ENCODE results near the gene ING5. TPM values are rescaled to one million over a fixed set of nuclear protein-coding genes. Genes with fewer than 3 reads are reported as not detected.
"Not testable (repeated sequence)": the region's sequence is repeated elsewhere in the genome, so short reads cannot be mapped to it uniquely, and the experiment has no call there.

The ING5 gene
- total and polyA plus RNA-seq, 2 donors, result 29.8 to 47.3 TPM

GRCh38 chr2:241755777-241756176 lies 53.9 kb downstream of the ING5 start:
- H3K4me1 ChIP-seq (ENCODE audit: control insufficient read depth in 2 of 2, insufficient read depth in 2 of 2, low read length in 2 of 2), result no peaks in the 10 kb centered on the region
- WGBS, result 97% methylated on average over 27 of the region's 27 CpGs
- H3K27ac ChIP-seq (ENCODE audit: low read depth in 1 of 2, low read length in 1 of 2), result no peak overlapping the region
- peaks cover 47 to 49% of the 10 kb centered on the region in 2 donors for H3K36me3 ChIP-seq (ENCODE audit: control insufficient read depth in 2 of 2, insufficient read depth in 2 of 2, low read length in 1 of 2)
- H3K4me3 ChIP-seq (ENCODE audit: low read length in 2 of 2), result no peak overlapping the region
- DNase-seq (ENCODE audit: low read depth in 6 of 9, low spot score in 9 of 9), result no peak
- H3K27me3 ChIP-seq (ENCODE audit: control insufficient read depth in 2 of 2, insufficient read depth in 1 of 2, low read length in 1 of 2), result no peaks in the 10 kb centered on the region
- peaks cover 4 to 6% of the 10 kb centered on the region in 2 donors for H3K9me3 ChIP-seq (ENCODE audit: control insufficient read depth in 2 of 2, insufficient read depth in 1 of 2, low read length in 1 of 2)

- Histone ChIP-seq H3K36me3 (ENCODE audit: control insufficient read depth in 2 of 2, insufficient read depth in 2 of 2, low read length in 1 of 2) (peaks cover 39% of the 10 kb centered on the region in 2 donors), H3K27me3 (ENCODE audit: control insufficient read depth in 2 of 2, insufficient read depth in 1 of 2, low read length in 1 of 2) (no peaks in the 10 kb centered on the region), H3K4me3 (ENCODE audit: low read length in 2 of 2) (no peak overlapping the region), H3K27ac (ENCODE audit: low read depth in 1 of 2, low read length in 1 of 2) (no peak overlapping the region), H3K4me1 (ENCODE audit: control insufficient read depth in 2 of 2, insufficient read depth in 2 of 2, low read length in 2 of 2) (no peaks in the 10 kb centered on the region), H3K9me3 (ENCODE audit: control insufficient read depth in 2 of 2, insufficient read depth in 1 of 2, low read length in 1 of 2) (peaks cover 4 to 7% of the 10 kb centered on the region in 2 donors)
- no peak for DNase-seq (ENCODE audit: low read depth in 6 of 9, low spot score in 9 of 9)
- 95% methylated on average over 20 of the region's 20 CpGs for WGBS
Measured at GRCh38 chr2:241759067-241759807, 57.4 kb downstream of the ING5 start.

GRCh38 chr2:241759893-241760292 lies 58.1 kb downstream of the ING5 start:
- H3K9me3 ChIP-seq (ENCODE audit: control insufficient read depth in 2 of 2, insufficient read depth in 1 of 2, low read length in 1 of 2); H3K27me3 ChIP-seq (ENCODE audit: control insufficient read depth in 2 of 2, insufficient read depth in 1 of 2, low read length in 1 of 2); DNase-seq (ENCODE audit: low read depth in 6 of 9, low spot score in 9 of 9); H3K4me1 ChIP-seq (ENCODE audit: control insufficient read depth in 2 of 2, insufficient read depth in 2 of 2, low read length in 2 of 2); H3K4me3 ChIP-seq (ENCODE audit: low read length in 2 of 2); H3K27ac ChIP-seq (ENCODE audit: low read depth in 1 of 2, low read length in 1 of 2): not testable (repeated sequence)
- H3K36me3 ChIP-seq (ENCODE audit: control insufficient read depth in 2 of 2, insufficient read depth in 2 of 2, low read length in 1 of 2), result peaks cover 34 to 36% of the 10 kb centered on the region in 2 donors
- 99% methylated on average over 11 of the region's 16 CpGs for WGBS

- peaks cover 30 to 33% of the 10 kb centered on the region in 2 donors for H3K36me3 ChIP-seq (ENCODE audit: control insufficient read depth in 2 of 2, insufficient read depth in 2 of 2, low read length in 1 of 2)
- H3K4me3 ChIP-seq (ENCODE audit: low read length in 2 of 2), result no peak overlapping the region
- peaks cover 4 to 7% of the 10 kb centered on the region in 2 donors for H3K9me3 ChIP-seq (ENCODE audit: control insufficient read depth in 2 of 2, insufficient read depth in 1 of 2, low read length in 1 of 2)
- H3K27ac ChIP-seq (ENCODE audit: low read depth in 1 of 2, low read length in 1 of 2), result no peak overlapping the region
- WGBS, result 97% methylated on average over 17 of the region's 17 CpGs
- no peaks in the 10 kb centered on the region for H3K27me3 ChIP-seq (ENCODE audit: control insufficient read depth in 2 of 2, insufficient read depth in 1 of 2, low read length in 1 of 2)
- no peaks in the 10 kb centered on the region for H3K4me1 ChIP-seq (ENCODE audit: control insufficient read depth in 2 of 2, insufficient read depth in 2 of 2, low read length in 2 of 2)
- DNase-seq (ENCODE audit: low read depth in 6 of 9, low spot score in 9 of 9), result no peak
Measured at GRCh38 chr2:241760301-241760771, 58.5 kb downstream of the ING5 start.

GRCh38 chr2:241762321-241762932 lies 60.6 kb downstream of the ING5 start:
- no peak for DNase-seq (ENCODE audit: low read depth in 6 of 9, low spot score in 9 of 9)
- Histone ChIP-seq H3K36me3 (ENCODE audit: control insufficient read depth in 2 of 2, insufficient read depth in 2 of 2, low read length in 1 of 2) (peaks cover 12 to 15% of the 10 kb centered on the region in 2 donors), H3K4me3 (ENCODE audit: low read length in 2 of 2) (no peak overlapping the region), H3K27me3 (ENCODE audit: control insufficient read depth in 2 of 2, insufficient read depth in 1 of 2, low read length in 1 of 2) (no peaks in the 10 kb centered on the region), H3K27ac (ENCODE audit: low read depth in 1 of 2, low read length in 1 of 2) (no peak overlapping the region), H3K4me1 (ENCODE audit: control insufficient read depth in 2 of 2, insufficient read depth in 2 of 2, low read length in 2 of 2) (no peaks in the 10 kb centered on the region), H3K9me3 (ENCODE audit: control insufficient read depth in 2 of 2, insufficient read depth in 1 of 2, low read length in 1 of 2) (peaks cover 4 to 7% of the 10 kb centered on the region in 2 donors)
- 90% methylated on average over 18 of the region's 18 CpGs for WGBS

GRCh38 chr2:241762933-241763369 lies 61.1 kb downstream of the ING5 start:
- no peak for DNase-seq (ENCODE audit: low read depth in 6 of 9, low spot score in 9 of 9)
- H3K4me3 ChIP-seq (ENCODE audit: low read length in 2 of 2), result no peak overlapping the region

GRCh38 chr2:241763551-241764274 lies 61.9 kb downstream of the ING5 start:
- H3K9me3 ChIP-seq (ENCODE audit: control insufficient read depth in 2 of 2, insufficient read depth in 1 of 2, low read length in 1 of 2), result peaks cover 4 to 7% of the 10 kb centered on the region in 2 donors
- no peak for DNase-seq (ENCODE audit: low read depth in 6 of 9, low spot score in 9 of 9)
- H3K4me3 ChIP-seq (ENCODE audit: low read length in 2 of 2), result no peak overlapping the region
- no peaks in the 10 kb centered on the region for H3K27me3 ChIP-seq (ENCODE audit: control insufficient read depth in 2 of 2, insufficient read depth in 1 of 2, low read length in 1 of 2)
- no peak overlapping the region for H3K27ac ChIP-seq (ENCODE audit: low read depth in 1 of 2, low read length in 1 of 2)
- 91% methylated on average over 20 of the region's 20 CpGs for WGBS
- H3K36me3 ChIP-seq (ENCODE audit: control insufficient read depth in 2 of 2, insufficient read depth in 2 of 2, low read length in 1 of 2), result peaks cover 13 to 14% of the 10 kb centered on the region in 2 donors
- H3K4me1 ChIP-seq (ENCODE audit: control insufficient read depth in 2 of 2, insufficient read depth in 2 of 2, low read length in 2 of 2), result no peaks in the 10 kb centered on the region

More at GRCh38 chr2:241762933-241763369, 61.1 kb downstream of the ING5 start:
- Histone ChIP-seq H3K27me3 (ENCODE audit: control insufficient read depth in 2 of 2, insufficient read depth in 1 of 2, low read length in 1 of 2) (no peaks in the 10 kb centered on the region), H3K9me3 (ENCODE audit: control insufficient read depth in 2 of 2, insufficient read depth in 1 of 2, low read length in 1 of 2) (peaks cover 4 to 7% of the 10 kb centered on the region in 2 donors), H3K27ac (ENCODE audit: low read depth in 1 of 2, low read length in 1 of 2) (no peak overlapping the region), H3K4me1 (ENCODE audit: control insufficient read depth in 2 of 2, insufficient read depth in 2 of 2, low read length in 2 of 2) (no peaks in the 10 kb centered on the region), H3K36me3 (ENCODE audit: control insufficient read depth in 2 of 2, insufficient read depth in 2 of 2, low read length in 1 of 2) (peaks cover 14 to 17% of the 10 kb centered on the region in 2 donors)
- 94% methylated on average over 13 of the region's 13 CpGs for WGBS

GRCh38 chr2:241764275-241765241 lies 62.7 kb downstream of the ING5 start:
- Histone ChIP-seq H3K9me3 (ENCODE audit: control insufficient read depth in 2 of 2, insufficient read depth in 1 of 2, low read length in 1 of 2) (peaks cover 4 to 7% of the 10 kb centered on the region in 2 donors), H3K36me3 (ENCODE audit: control insufficient read depth in 2 of 2, insufficient read depth in 2 of 2, low read length in 1 of 2) (peaks cover 8% of the 10 kb centered on the region in 2 donors), H3K4me3 (ENCODE audit: low read length in 2 of 2) (no peak overlapping the region), H3K27ac (ENCODE audit: low read depth in 1 of 2, low read length in 1 of 2) (no peak overlapping the region), H3K27me3 (ENCODE audit: control insufficient read depth in 2 of 2, insufficient read depth in 1 of 2, low read length in 1 of 2) (no peaks in the 10 kb centered on the region), H3K4me1 (ENCODE audit: control insufficient read depth in 2 of 2, insufficient read depth in 2 of 2, low read length in 2 of 2) (no peaks in the 10 kb centered on the region)
- WGBS, result 96% methylated on average over 27 of the region's 27 CpGs
- no peak for DNase-seq (ENCODE audit: low read depth in 6 of 9, low spot score in 9 of 9)
